Suppressor macrophage treated with lipopolysaccharide for 1 hour (primary cell): Measurements from ENCODE around the gene ELAPOR1.

Source experiments
- DNase-seq, 3 donors: peaks; one replicate each; pipeline ENCODE4 v3.0.0-alpha.2; 2020 to 2022

The ELAPOR1 gene

GRCh38 chr1:109099938-109100773 is 13.8 kb upstream of the ELAPOR1 start:
- peak; percentile 98 for DNase-seq

GRCh38 chr1:109104364-109105151 is 9.4 kb upstream of the ELAPOR1 start:
- DNase-seq, result peak; percentile 44 to 68 (median 65)

- no peak for DNase-seq
Measured at GRCh38 chr1:109105881-109106280, 8.0 kb upstream of the ELAPOR1 start.

GRCh38 chr1:109107785-109108184 is 6.1 kb upstream of the ELAPOR1 start:
- DNase-seq, result no peak

GRCh38 chr1:109109906-109110305 is 4.0 kb upstream of the ELAPOR1 start:
- no peak for DNase-seq

- peak; percentile 51 to 66 (median 64) for DNase-seq
Measured at GRCh38 chr1:109111386-109112055, 2.4 kb upstream of the ELAPOR1 start.

- DNase-seq, result peak; percentile 45 to 57 (median 53)
Measured at GRCh38 chr1:109112056-109112651, 1.8 kb upstream of the ELAPOR1 start.

GRCh38 chr1:109112652-109113285 is 1.1 kb upstream of the ELAPOR1 start:
- DNase-seq, result peak; percentile 93 to 97 (median 95)

- DNase-seq, result no peak
Measured at GRCh38 chr1:109114342-109114674, 393 bp downstream of the ELAPOR1 start.

- DNase-seq, result no peak
Measured at GRCh38 chr1:109115685-109116084, 1.8 kb downstream of the ELAPOR1 start.

- no peak for DNase-seq
Measured at GRCh38 chr1:109116286-109116685, 2.4 kb downstream of the ELAPOR1 start.

- DNase-seq, result no peak
Measured at GRCh38 chr1:109118089-109118488, 4.2 kb downstream of the ELAPOR1 start.

GRCh38 chr1:109120356-109120755 is 6.4 kb downstream of the ELAPOR1 start:
- no peak for DNase-seq

- DNase-seq, result no peak
Measured at GRCh38 chr1:109131059-109131458, 17.1 kb downstream of the ELAPOR1 start.

GRCh38 chr1:109131800-109132199 is 17.9 kb downstream of the ELAPOR1 start:
- DNase-seq, result no peak

- no peak for DNase-seq
Measured at GRCh38 chr1:109133002-109133706, 19.2 kb downstream of the ELAPOR1 start.

- peak; percentile 52 to 71 (median 66) for DNase-seq
Measured at GRCh38 chr1:109133815-109134214, 19.9 kb downstream of the ELAPOR1 start.

- no peak for DNase-seq
Measured at GRCh38 chr1:109134423-109134822, 20.5 kb downstream of the ELAPOR1 start.

GRCh38 chr1:109135940-109136339 is 22.0 kb downstream of the ELAPOR1 start:
- no peak for DNase-seq

- DNase-seq, result no peak
Measured at GRCh38 chr1:109136766-109137165, 22.9 kb downstream of the ELAPOR1 start.

GRCh38 chr1:109137958-109138357 is 24.0 kb downstream of the ELAPOR1 start:
- no peak for DNase-seq

- peak; percentile 60 to 66 (median 65) for DNase-seq
Measured at GRCh38 chr1:109138358-109138757, 24.4 kb downstream of the ELAPOR1 start.
